Activated T-helper 2 cell treated with anti-CD3 and anti-CD28 coated beads, Interferon-gamma antibody, Interleukin-2, Interleukin-4, amounts not matched to agents 10 μg/mL and 5 μg/mL and 100 μg/mL, durations not matched to agents 14 hours and 24 hours and 36 hours (primary cell): ENCODE results near the gene CKB. TPM values are rescaled to one million over a fixed set of nuclear protein-coding genes. Genes with fewer than 3 reads are reported as not detected.

Experiments used
- DNase-seq: peaks from one replicate; pipeline ENCODE4 v3.0.0; 2021; ENCODE audit warnings: low spot score
- H3K27ac Mint-ChIP-seq: one replicate; pipeline ENCODE4 v1.8.0; 2021; ENCODE audit warnings: mixed read lengths
- H3K27me3 Mint-ChIP-seq: one replicate; pipeline ENCODE4 v1.8.0; 2021; ENCODE audit warnings: low read depth, mixed read lengths
- H3K36me3 Mint-ChIP-seq: one replicate; pipeline ENCODE4 v1.8.0; 2021; ENCODE audit warnings: low read depth, mixed read lengths
- H3K4me1 Mint-ChIP-seq: one replicate; pipeline ENCODE4 v1.8.0; 2021; ENCODE audit warnings: low read depth, mixed read lengths
- H3K4me3 Mint-ChIP-seq: one replicate; pipeline ENCODE4 v1.8.0; 2021; ENCODE audit warnings: low read depth, mild to moderate bottlenecking, moderate library complexity, mixed read lengths
- H3K9me3 Mint-ChIP-seq: one replicate; pipeline ENCODE4 v1.8.0; 2021; ENCODE audit warnings: mixed read lengths
- intact Hi-C: fragments of 100-400 bp; cut with micrococcal nuclease; formaldehyde crosslinking; loops from one replicate; pipeline ENCODE4 v1.15.1; 2023
- total RNA-seq: library from RNA; stranded (reverse); gene quantifications from 2 replicates; pipeline ENCODE4 v1.2.3, GENCODE V29; 2022

Gene CKB
- total RNA-seq, 1 donor from 2014 or later: 15.3 TPM

DNA sequence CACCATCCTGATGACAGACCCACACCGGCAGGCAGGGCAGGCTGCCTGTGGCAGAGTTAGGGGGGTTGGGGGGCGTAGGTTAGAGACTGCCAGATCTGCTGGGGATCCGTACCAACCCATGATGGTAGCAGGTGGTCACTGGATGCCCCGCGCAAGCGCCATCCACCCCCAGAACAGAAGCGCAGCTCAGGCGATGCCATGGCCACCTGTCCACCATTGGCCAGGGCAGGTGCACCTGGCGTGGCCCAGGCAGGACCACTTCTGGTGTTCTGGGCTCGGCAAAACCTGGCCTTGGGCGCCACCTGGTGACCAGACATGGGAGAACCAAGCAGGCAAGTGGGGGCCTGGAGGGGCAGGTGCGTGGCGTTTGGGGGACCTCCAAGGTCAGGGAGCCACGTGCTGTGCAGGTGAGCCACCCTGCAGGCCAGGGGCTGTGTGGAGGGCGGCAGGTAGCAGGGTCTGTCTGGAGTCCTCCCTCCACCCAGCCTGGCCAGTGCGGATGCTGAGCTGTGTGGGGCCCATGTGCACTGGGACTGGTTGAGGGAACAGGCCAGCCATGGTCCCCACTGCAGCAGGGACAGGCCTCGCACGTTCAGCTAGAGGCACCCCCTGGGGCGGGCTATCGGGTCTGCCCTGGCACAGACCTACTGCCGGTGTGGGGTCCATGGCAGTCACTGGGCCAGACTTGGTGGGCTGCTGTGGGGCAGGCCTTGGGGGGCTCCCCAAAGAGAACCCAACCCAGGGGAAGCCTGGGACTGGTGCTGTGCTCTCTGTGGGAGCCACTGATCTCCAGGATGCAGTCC is 24.2 kb upstream of the CKB start:
- peak; percentile 59 for DNase-seq
- Mint-ChIP-seq H3K27ac (no peak overlapping the region), H3K27me3 (no peaks in the 10 kb centered on the region), H3K36me3 (no peaks in the 10 kb centered on the region), H3K4me3 (no peak overlapping the region), H3K4me1 (no peaks in the 10 kb centered on the region), H3K9me3 (no peaks in the 10 kb centered on the region)
- intact Hi-C loops: loop anchor here (1.0 kb wide), 2 partner anchors 29 to 47 kb away; no protein-coding TSS in a partner anchor

DNA sequence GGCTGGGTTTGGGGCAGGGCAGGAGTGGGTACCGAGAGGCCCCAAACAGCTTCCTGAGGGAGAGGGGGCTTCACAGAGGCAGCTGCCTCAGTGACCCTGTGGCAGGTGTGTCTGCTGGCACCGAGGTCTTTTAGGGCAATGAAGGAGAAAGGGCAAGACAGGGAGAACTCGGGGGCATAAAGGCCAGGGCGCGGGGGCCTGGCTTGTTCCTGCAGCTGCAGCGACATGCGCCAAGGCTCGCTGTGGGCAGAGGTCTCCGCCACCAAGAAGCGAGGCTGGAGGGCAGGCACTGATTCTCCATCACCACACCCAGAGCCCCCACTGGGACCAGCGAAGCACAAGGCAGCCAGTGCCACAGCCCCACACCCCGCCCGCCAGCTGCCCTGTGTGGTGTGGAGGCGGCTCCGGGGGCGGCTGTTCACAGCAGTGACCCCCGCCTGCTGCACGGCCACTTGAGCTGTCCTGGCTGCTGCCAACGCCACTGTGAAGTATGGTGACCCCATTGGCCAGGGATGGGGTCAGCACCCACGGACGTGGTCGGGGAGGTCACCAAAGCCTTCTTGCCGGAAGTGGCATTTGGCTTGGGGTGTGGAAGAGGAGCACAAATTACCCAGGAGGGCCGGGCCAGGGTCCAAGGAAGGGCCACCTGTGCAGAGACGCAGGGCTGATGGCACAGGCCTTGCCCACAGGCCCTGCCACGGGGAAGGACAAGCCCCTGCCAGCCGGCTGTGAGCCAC is 23.5 kb upstream of the CKB start:
- no peak for DNase-seq
- Mint-ChIP-seq H3K27me3 (no peaks in the 10 kb centered on the region), H3K4me3 (no peak overlapping the region), H3K27ac (no peak overlapping the region), H3K36me3 (no peaks in the 10 kb centered on the region), H3K9me3 (no peaks in the 10 kb centered on the region), H3K4me1 (no peaks in the 10 kb centered on the region)
- intact Hi-C loops: loop anchor here (1.0 kb wide), 2 partner anchors 28 to 46 kb away; no protein-coding TSS in a partner anchor

DNA sequence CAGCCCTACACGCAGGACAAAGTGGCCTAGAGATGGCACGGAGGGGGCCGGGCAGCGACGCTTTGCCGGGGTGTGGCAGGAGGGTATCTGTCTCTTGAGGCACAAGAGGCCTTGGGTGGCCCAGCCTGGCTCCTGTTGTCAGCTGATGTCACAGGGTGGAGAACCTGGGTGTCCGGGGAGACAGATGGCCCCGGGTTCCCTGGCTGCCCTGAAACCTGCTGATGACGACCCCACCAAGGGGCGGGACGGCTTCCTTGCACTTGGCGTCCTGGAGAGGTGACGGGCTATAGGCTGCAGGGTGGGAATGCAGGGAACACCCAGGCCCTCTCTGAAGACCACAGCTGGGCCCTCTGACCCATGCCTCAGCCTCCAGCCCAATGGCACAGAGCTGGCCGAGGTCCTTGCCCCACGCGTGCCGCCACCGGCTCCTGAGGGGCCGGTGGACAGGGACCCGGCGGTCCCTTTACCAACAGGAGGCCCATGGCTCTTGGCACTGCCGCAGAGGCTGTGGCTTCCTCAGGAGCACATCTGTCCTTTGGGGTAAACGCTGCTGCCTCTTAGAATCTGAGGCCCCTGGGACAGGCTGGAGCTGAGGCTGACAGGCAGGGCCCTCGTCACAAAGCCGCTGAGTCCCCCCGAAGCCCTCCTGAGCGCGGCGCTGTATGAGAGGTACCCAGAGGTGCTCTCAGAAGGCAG is 22.7 kb upstream of the CKB start:
- no peak overlapping the region for H3K27ac Mint-ChIP-seq
- H3K4me3 Mint-ChIP-seq: no peak overlapping the region
- H3K36me3 Mint-ChIP-seq: no peaks in the 10 kb centered on the region
- H3K4me1 Mint-ChIP-seq: no peaks in the 10 kb centered on the region
- H3K27me3 Mint-ChIP-seq: no peaks in the 10 kb centered on the region
- no peaks in the 10 kb centered on the region for H3K9me3 Mint-ChIP-seq
- no peak for DNase-seq
- intact Hi-C loops: no loop called here

DNA sequence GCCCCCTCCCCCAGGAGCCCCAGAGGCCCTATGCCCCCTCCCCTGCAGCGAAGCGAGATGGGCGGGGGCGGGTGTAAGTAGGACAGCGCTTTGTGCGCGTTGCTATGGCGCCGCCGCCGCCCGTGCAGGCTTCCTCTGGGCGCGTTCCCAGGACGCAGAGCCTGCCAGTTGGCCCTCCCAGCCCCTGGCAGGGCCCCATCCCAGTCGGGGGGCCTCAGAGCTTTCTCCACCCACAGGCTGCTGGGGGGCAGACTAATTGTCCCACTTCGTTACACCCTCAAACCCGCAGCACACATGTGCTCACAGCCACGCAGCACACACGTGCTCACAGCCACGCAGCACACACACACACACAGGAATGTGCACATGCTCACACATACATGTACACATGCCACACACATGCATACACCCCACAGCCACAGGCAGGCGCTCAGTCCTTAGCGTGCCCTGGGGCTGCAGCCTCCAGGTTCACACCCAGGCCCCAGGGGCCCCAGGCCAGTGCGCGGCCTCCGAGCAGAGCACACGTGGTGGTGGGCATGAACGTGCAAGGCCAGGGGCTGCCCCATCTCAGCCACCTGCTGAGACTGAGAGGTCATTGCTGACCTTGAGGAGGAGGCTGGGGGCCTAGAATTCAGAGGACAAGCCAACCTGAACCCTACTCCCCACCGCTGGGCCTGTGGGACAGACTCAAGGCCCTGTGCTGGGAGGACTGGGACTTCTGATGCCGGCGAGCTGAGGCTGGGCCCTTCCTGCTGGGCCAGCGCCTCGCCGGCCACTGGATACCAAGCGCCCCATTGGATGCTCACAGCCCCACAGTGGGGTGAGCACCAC is 22.0 kb upstream of the CKB start:
- H3K9me3 Mint-ChIP-seq: no peaks in the 10 kb centered on the region
- no peaks in the 10 kb centered on the region for H3K27me3 Mint-ChIP-seq
- DNase-seq: no peak
- no peaks in the 10 kb centered on the region for H3K4me1 Mint-ChIP-seq
- H3K4me3 Mint-ChIP-seq: no peak overlapping the region
- intact Hi-C loops: no loop called here
- no peak overlapping the region for H3K27ac Mint-ChIP-seq
- H3K36me3 Mint-ChIP-seq: no peaks in the 10 kb centered on the region

DNA sequence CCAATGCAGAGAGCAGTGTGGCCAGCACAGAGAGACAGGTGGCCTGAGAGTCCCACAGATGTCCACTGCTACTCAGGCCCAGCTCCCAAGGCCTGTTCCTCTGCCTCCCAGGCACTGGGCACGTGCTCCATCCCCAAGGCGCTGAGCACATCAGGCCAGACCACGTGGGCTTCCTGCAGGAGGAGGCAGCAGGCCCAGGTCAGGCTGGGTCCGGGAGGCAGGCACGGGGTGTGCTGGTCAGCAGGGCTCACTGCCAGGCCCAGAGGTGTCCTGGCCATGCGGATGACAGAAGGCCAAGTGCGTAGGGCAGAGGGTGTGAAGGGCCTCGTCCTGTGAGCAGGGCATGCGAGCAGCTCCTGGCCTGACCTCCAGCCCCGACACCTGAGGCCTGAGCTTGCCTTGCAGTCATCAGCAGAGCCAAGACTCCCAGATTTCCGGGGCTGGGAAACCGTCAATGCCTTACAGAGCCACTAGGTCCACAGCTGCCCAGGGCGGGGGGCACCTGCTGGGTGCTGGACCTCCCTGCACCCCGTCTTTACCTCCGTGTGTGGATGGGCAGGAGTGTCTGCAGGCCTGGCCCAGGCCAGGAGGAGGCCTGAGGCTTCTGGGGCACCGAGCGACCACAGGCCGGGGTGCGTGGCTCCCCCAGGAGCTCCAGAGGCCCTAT is 21.2 kb upstream of the CKB start:
- Mint-ChIP-seq H3K36me3 (no peaks in the 10 kb centered on the region), H3K4me3 (no peak overlapping the region), H3K9me3 (no peaks in the 10 kb centered on the region), H3K27me3 (no peaks in the 10 kb centered on the region), H3K4me1 (no peaks in the 10 kb centered on the region), H3K27ac (no peak overlapping the region)
- intact Hi-C loops: no loop called here
- no peak for DNase-seq

DNA sequence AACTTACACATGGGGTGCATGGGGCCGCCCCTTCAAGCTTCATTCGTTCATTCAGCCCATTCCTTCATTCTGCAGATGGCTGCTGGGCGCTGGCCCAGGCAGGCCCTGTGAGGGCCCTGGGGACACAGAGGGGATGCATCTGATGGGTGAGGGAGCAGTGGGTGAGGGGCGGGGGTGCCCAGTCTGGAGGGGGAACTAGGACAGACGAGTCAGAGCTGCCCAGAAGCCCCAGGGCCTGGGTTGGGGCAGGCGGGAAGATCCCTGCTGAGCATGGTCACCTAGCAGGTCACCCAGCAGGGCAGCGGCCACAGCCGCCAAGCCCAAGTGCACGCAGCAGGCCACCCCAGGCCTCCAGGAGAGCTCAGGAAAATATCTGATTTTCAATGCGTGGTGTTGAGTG is 20.5 kb upstream of the CKB start:
- no peaks in the 10 kb centered on the region for H3K36me3 Mint-ChIP-seq
- no peaks in the 10 kb centered on the region for H3K9me3 Mint-ChIP-seq
- no peaks in the 10 kb centered on the region for H3K4me1 Mint-ChIP-seq
- H3K27ac Mint-ChIP-seq: no peak overlapping the region
- H3K4me3 Mint-ChIP-seq: no peak overlapping the region
- H3K27me3 Mint-ChIP-seq: no peaks in the 10 kb centered on the region
- DNase-seq: no peak
- intact Hi-C loops: no loop called here

DNA sequence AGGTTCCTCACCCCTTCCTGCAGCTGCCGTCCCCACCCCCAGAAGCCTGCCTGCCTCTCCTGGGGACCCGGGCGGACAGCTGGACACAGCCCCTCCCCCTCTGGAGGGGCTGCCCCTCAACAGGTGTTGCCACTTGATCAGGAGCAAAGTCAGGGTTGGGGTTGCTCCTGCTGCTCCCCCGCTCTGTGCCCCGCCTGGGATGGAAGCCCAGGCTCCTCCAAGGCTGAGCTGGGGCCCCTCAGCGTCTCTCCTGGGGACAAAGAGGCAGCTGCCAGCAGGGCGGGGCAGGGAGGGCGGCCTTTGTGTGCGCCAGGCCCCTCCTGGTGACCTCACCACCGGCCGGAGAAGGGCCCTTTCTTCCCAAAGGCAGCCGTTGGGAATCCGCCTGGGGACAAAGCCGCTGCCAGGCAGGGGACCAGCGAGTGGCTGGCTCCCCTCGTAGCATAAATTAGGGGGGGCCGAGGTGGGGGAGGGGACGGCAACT is 20.0 kb upstream of the CKB start:
- DNase-seq: no peak
- no peaks in the 10 kb centered on the region for H3K27me3 Mint-ChIP-seq
- no peak overlapping the region for H3K4me3 Mint-ChIP-seq
- intact Hi-C loops: no loop called here
- no peaks in the 10 kb centered on the region for H3K36me3 Mint-ChIP-seq
- no peaks in the 10 kb centered on the region for H3K4me1 Mint-ChIP-seq
- no peaks in the 10 kb centered on the region for H3K9me3 Mint-ChIP-seq
- H3K27ac Mint-ChIP-seq: no peak overlapping the region

DNA sequence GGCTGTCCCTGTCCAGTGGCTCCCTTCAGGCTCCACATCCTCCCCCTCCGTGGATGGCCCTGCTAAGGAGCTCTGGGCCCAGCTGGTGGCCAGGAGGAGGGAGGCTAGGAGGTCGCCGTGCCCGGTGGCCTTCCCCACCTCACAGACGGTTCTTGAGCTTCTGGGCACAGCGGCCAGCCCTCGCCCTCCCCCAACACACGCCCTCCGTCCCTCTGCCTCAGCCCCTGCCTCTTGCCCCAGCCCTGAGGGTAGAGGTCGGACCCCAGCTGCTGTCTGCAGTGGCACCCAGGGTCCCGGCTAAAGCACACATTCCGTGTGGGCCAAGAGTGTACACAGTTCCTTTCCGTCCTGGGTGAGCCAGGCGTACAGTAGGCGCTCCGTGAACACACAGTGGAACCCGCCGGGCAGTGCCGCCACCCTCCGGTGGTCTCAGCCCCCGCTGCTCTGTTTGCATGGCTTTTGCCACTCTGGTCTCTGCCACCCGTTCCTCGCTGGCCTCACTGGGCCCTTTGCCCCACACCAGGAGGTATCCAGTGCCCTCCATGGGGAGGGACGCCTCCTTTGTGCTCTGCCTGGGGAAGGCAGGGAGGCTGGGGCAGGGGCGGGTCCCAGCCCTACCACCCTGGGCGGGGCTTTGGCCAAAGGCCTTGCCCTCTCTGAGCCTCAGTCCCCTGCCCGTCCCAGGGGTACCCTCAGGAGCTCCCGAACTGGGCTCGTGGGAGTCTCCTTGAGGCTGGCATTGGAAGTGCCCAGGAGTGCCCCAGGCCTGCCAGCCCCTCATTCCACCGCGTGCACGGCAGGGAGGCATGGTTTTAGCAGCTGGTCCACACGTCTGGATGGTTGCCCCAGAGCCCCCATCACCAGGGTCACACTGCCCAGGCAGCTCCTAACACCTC is 19.3 kb upstream of the CKB start:
- Mint-ChIP-seq H3K4me3 (no peak overlapping the region), H3K9me3 (no peaks in the 10 kb centered on the region), H3K27me3 (no peaks in the 10 kb centered on the region), H3K4me1 (no peaks in the 10 kb centered on the region), H3K27ac (no peak overlapping the region), H3K36me3 (no peaks in the 10 kb centered on the region)
- intact Hi-C loops: no loop called here
- no peak for DNase-seq

DNA sequence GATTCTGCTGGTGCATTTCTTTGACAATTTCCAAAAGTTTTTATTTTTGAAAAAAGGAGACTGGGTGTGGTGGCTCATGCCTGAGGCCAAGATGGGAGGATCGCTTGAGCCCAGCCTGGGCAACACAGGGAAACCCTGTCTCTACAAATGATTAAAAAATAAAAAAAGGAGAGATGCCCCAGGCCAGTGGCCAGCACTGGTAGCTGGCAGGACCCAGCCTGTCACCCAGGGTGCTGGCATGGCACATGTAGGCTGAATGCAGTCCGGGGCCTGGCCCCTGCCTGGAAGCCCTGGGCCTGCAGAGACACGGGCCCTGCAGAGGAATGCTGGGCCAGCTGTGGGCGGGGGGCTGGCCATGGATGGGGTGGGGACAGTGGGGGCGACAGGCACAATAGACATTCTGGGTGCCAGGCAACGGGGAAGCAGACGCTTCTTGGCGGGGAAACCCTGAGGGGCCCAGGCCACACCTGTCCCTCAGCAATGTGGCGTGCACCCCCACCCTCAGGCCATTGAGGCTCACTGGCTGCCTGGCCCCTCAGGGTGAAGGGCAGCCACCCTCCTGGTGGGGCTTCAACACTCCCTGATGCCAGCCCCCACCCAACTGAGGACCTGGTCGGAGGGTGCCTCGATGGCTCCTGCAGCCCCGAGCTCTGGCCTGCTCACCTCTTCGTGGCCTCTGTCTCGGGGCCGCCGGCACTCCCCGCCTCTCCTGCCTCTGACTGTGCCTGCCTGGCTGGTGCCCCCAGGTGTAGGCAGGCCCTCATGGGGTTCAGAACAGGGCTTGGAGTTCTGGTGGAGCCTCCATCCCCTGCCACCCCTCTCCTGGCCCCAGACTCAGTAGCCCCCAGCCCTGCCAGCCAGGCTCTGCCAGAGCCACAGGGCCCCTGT is 18.4 kb upstream of the CKB start:
- Mint-ChIP-seq H3K27ac (no peak overlapping the region), H3K4me3 (no peak overlapping the region), H3K36me3 (no peaks in the 10 kb centered on the region), H3K4me1 (no peaks in the 10 kb centered on the region), H3K27me3 (no peaks in the 10 kb centered on the region), H3K9me3 (no peaks in the 10 kb centered on the region)
- intact Hi-C loops: no loop called here
- no peak for DNase-seq

DNA sequence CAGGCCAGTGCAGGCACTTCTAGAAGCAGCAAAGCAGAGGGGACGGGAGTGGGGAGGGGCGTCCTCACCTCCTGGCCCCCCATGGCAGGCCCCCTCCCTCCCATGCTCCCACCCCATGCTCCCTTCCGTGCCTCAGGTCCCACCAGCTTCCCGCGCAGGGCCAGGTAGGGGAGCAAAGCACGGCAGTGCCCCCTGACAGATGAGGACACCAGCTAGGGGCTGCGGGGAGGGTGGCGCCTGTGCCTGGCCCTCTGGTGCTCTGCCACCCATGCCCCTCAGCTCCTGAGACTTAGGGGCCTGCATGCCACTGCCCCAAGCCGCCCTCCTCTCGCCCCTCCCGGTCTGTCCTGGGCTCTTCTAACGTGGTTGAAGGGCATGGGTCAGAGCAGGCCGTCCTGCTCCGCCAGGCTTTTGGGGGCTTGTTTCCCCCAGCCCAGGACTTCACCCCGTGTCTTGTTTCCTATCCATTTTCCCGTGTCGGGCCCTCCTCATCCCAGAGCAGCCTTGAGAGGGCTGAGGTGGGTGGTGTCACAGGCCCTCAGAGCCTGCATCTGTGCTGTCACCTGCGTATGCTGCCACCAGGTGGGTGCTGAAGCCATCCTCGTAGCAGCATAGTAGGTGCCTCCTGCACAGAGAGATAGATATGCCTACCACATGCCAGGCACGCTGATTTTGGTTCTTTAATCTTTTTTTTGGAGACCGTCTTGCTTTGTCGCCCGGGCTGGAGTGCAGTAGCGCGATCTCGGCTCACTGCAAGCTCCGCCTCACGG is 16.6 kb upstream of the CKB start:
- no peaks in the 10 kb centered on the region for H3K27me3 Mint-ChIP-seq
- no peak for DNase-seq
- H3K36me3 Mint-ChIP-seq: no peaks in the 10 kb centered on the region
- H3K4me1 Mint-ChIP-seq: no peaks in the 10 kb centered on the region
- no peaks in the 10 kb centered on the region for H3K9me3 Mint-ChIP-seq
- no peak overlapping the region for H3K27ac Mint-ChIP-seq
- intact Hi-C loops: no loop called here
- H3K4me3 Mint-ChIP-seq: no peak overlapping the region
